ENCODE data around the gene ZMYND11. TPM values are rescaled to one million over a fixed set of nuclear protein-coding genes. Genes with fewer than 3 reads are reported as not detected.

ZMYND11 gene
- total and polyA plus RNA-seq, 2 donors (not counting 1 experiment from before 2014, with no cell fraction given) = 57.0 to 68.4 TPM

GRCh38 chr10:134247-135131 is 766 bp upstream of the ZMYND11 start:
- Histone ChIP-seq H3K27ac (ENCODE audit: insufficient read depth, low read length) (peak overlapping the region; percentile 67), H3K36me3 (ENCODE audit: control insufficient read depth, insufficient read depth, low read length) (no peaks in the 10 kb centered on the region), H3K4me3 (replicated peaks in 1 of 4; ENCODE audit: control extremely low read depth in 1 of 4, insufficient read depth in 1 of 4, low read depth in 3 of 4, low read length in 4 of 4) (peak overlapping the region; percentile 52 to 92 (median 72)), H3K4me1 (ENCODE audit: control insufficient read depth, extremely low read depth, insufficient read depth, low read length) (peaks cover 21% of the 10 kb centered on the region), H4K20me1 (ENCODE audit: control insufficient read depth, extremely low read depth, insufficient read depth, low read length) (peaks cover 5% of the 10 kb centered on the region), H3K79me2 (ENCODE audit: control insufficient read depth, insufficient read depth, low read length) (peaks cover 41% of the 10 kb centered on the region), H2AFZ (ENCODE audit: low read length) (peak overlapping the region; percentile 86), H3K9me3 (ENCODE audit: control insufficient read depth, insufficient read depth, low read depth, low read length) (no peaks in the 10 kb centered on the region), H3K27me3 (ENCODE audit: control insufficient read depth, insufficient read depth, low read length) (no peaks in the 10 kb centered on the region), H3K4me2 (ENCODE audit: extremely low read depth, insufficient read depth, low read length) (peak overlapping the region; percentile 82), H3K9ac (ENCODE audit: insufficient read depth, low read length) (peak overlapping the region; percentile 89)
- peak; percentile 33 to 38 for DNase-seq (ENCODE audit: low read depth in 2 of 2)
- TF ChIP-seq, protein P1, sequence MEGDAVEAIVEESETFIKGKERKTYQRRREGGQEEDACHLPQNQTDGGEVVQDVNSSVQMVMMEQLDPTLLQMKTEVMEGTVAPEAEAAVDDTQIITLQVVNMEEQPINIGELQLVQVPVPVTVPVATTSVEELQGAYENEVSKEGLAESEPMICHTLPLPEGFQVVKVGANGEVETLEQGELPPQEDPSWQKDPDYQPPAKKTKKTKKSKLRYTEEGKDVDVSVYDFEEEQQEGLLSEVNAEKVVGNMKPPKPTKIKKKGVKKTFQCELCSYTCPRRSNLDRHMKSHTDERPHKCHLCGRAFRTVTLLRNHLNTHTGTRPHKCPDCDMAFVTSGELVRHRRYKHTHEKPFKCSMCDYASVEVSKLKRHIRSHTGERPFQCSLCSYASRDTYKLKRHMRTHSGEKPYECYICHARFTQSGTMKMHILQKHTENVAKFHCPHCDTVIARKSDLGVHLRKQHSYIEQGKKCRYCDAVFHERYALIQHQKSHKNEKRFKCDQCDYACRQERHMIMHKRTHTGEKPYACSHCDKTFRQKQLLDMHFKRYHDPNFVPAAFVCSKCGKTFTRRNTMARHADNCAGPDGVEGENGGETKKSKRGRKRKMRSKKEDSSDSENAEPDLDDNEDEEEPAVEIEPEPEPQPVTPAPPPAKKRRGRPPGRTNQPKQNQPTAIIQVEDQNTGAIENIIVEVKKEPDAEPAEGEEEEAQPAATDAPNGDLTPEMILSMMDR (conservative IDR thresholded peaks at IDR 0.05 in 1 of 2, IDR thresholded peaks at IDR 0.05 in 1 of 2; ENCODE audit: low read depth in 1 of 2, low read length in 2 of 2) = no peak
- no peak for TF ChIP-seq EZH2 (IDR thresholded peaks at IDR 0.05; ENCODE audit: low read length, missing control alignments)

- Histone ChIP-seq H2AFZ (ENCODE audit: low read length) (peak overlapping the region; percentile 26), H3K4me3 (replicated peaks in 1 of 4; ENCODE audit: control extremely low read depth in 1 of 4, insufficient read depth in 1 of 4, low read depth in 3 of 4, low read length in 4 of 4) (peak overlapping the region; percentile 85 to 95 (median 89)), H4K20me1 (ENCODE audit: control insufficient read depth, extremely low read depth, insufficient read depth, low read length) (peaks cover 5% of the 10 kb centered on the region), H3K4me1 (ENCODE audit: control insufficient read depth, extremely low read depth, insufficient read depth, low read length) (peaks cover 21% of the 10 kb centered on the region), H3K27me3 (ENCODE audit: control insufficient read depth, insufficient read depth, low read length) (no peaks in the 10 kb centered on the region), H3K4me2 (ENCODE audit: extremely low read depth, insufficient read depth, low read length) (peak overlapping the region; percentile 99), H3K36me3 (ENCODE audit: control insufficient read depth, insufficient read depth, low read length) (no peaks in the 10 kb centered on the region), H3K27ac (ENCODE audit: insufficient read depth, low read length) (peak overlapping the region; percentile 92), H3K79me2 (ENCODE audit: control insufficient read depth, insufficient read depth, low read length) (peaks cover 52% of the 10 kb centered on the region), H3K9me3 (ENCODE audit: control insufficient read depth, insufficient read depth, low read depth, low read length) (no peaks in the 10 kb centered on the region), H3K9ac (ENCODE audit: insufficient read depth, low read length) (peak overlapping the region; percentile 89)
- peak; percentile 62 to 63 for DNase-seq (ENCODE audit: low read depth in 2 of 2)
- TF ChIP-seq, protein P1 (conservative IDR thresholded peaks at IDR 0.05 in 1 of 2, IDR thresholded peaks at IDR 0.05 in 1 of 2; ENCODE audit: low read depth in 1 of 2, low read length in 2 of 2) = no peak
- TF ChIP-seq EZH2 (IDR thresholded peaks at IDR 0.05; ENCODE audit: low read length, missing control alignments) = no peak
Measured at GRCh38 chr10:135601-136464, 578 bp downstream of the ZMYND11 start.

- Histone ChIP-seq H3K27ac (ENCODE audit: insufficient read depth, low read length) (peak overlapping the region; percentile 92), H2AFZ (ENCODE audit: low read length) (peak overlapping the region; percentile 26)
- TF ChIP-seq, protein P1 (conservative IDR thresholded peaks at IDR 0.05 in 1 of 2, IDR thresholded peaks at IDR 0.05 in 1 of 2; ENCODE audit: low read depth in 1 of 2, low read length in 2 of 2) = no peak
- no peak for TF ChIP-seq EZH2 (IDR thresholded peaks at IDR 0.05; ENCODE audit: low read length, missing control alignments)
Measured at GRCh38 chr10:136465-136762, 1.2 kb downstream of the ZMYND11 start.

More at GRCh38 chr10:136465-136762, 1.2 kb downstream of the ZMYND11 start:
- H3K4me2 ChIP-seq (ENCODE audit: extremely low read depth, insufficient read depth, low read length) = peak overlapping the region; percentile 99
- H4K20me1 ChIP-seq (ENCODE audit: control insufficient read depth, extremely low read depth, insufficient read depth, low read length) = peaks cover 5% of the 10 kb centered on the region
- no peaks in the 10 kb centered on the region for H3K27me3 ChIP-seq (ENCODE audit: control insufficient read depth, insufficient read depth, low read length)
- peaks cover 21% of the 10 kb centered on the region for H3K4me1 ChIP-seq (ENCODE audit: control insufficient read depth, extremely low read depth, insufficient read depth, low read length)
- H3K9me3 ChIP-seq (ENCODE audit: control insufficient read depth, insufficient read depth, low read depth, low read length) = no peaks in the 10 kb centered on the region
- peak overlapping the region; percentile 89 for H3K9ac ChIP-seq (ENCODE audit: insufficient read depth, low read length)
- H3K79me2 ChIP-seq (ENCODE audit: control insufficient read depth, insufficient read depth, low read length) = peaks cover 58% of the 10 kb centered on the region
- no peak for DNase-seq (ENCODE audit: low read depth in 2 of 2)
- H3K4me3 ChIP-seq (replicated peaks in 1 of 4; ENCODE audit: control extremely low read depth in 1 of 4, insufficient read depth in 1 of 4, low read depth in 3 of 4, low read length in 4 of 4) = peak overlapping the region; percentile 85 to 95 (median 89)
- no peaks in the 10 kb centered on the region for H3K36me3 ChIP-seq (ENCODE audit: control insufficient read depth, insufficient read depth, low read length)
